ENCODE results near the gene SRPK3. TPM values are rescaled to one million over a fixed set of nuclear protein-coding genes. Genes with fewer than 3 reads are reported as not detected.

Gene SRPK3
- total RNA-seq, 4 donors from 2014 or later = 0.49 to 2.1 (median 1.5) TPM

DNA sequence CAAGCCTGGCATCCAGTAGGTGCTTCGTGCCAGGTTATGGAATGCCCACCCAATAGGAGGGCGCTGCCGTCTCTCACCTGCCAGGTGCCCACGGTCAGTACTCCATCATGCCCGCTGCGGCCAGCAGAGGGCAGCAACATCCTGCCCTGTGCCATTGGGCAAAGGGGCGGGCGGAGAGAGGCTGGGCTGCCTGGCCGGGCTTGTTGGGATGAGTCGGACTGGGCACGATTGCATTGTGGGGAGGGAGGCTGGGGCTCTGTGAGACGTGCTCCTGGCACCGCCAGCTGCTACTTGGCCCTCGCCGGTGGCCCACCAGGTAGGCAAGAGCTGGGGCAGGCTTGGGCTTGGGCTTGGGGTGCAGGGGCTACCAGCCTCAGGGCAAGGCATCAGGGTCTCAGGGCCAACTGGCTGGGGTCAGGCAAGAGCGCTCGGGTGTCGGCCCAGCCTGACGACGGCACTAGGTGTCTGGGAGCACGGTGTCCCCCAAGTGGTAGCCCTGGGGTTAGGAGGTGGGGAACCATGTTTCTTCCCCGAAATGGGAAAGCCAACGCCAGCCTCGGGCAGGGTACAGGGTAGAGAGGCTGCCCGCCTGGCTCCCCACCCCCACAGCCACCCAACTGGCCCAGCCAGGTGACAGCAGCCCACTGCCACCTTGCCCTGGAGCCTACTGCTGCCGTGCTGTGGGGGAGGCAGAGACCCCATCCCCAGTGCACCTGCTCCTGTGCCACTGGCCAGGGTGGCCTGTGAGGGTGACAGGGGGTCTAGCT lies 16.7 kb upstream of the SRPK3 start, which contains the start of gene PLXNB3:
Gene PLXNB3, plus strand, starts transcription at position 261 of the 767 bp plus-strand sequence. CDS start 1,287 bp downstream, outside the sequence.
- TF ChIP-seq, protein P1, sequence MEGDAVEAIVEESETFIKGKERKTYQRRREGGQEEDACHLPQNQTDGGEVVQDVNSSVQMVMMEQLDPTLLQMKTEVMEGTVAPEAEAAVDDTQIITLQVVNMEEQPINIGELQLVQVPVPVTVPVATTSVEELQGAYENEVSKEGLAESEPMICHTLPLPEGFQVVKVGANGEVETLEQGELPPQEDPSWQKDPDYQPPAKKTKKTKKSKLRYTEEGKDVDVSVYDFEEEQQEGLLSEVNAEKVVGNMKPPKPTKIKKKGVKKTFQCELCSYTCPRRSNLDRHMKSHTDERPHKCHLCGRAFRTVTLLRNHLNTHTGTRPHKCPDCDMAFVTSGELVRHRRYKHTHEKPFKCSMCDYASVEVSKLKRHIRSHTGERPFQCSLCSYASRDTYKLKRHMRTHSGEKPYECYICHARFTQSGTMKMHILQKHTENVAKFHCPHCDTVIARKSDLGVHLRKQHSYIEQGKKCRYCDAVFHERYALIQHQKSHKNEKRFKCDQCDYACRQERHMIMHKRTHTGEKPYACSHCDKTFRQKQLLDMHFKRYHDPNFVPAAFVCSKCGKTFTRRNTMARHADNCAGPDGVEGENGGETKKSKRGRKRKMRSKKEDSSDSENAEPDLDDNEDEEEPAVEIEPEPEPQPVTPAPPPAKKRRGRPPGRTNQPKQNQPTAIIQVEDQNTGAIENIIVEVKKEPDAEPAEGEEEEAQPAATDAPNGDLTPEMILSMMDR (IDR thresholded peaks at IDR 0.05; ENCODE audit: low read depth) = no peak

GRCh38 chrX:153764786-153765137 lies 16.1 kb upstream of the SRPK3 start:
- TF ChIP-seq, protein P1 (IDR thresholded peaks at IDR 0.05; ENCODE audit: low read depth) = no peak

DNA sequence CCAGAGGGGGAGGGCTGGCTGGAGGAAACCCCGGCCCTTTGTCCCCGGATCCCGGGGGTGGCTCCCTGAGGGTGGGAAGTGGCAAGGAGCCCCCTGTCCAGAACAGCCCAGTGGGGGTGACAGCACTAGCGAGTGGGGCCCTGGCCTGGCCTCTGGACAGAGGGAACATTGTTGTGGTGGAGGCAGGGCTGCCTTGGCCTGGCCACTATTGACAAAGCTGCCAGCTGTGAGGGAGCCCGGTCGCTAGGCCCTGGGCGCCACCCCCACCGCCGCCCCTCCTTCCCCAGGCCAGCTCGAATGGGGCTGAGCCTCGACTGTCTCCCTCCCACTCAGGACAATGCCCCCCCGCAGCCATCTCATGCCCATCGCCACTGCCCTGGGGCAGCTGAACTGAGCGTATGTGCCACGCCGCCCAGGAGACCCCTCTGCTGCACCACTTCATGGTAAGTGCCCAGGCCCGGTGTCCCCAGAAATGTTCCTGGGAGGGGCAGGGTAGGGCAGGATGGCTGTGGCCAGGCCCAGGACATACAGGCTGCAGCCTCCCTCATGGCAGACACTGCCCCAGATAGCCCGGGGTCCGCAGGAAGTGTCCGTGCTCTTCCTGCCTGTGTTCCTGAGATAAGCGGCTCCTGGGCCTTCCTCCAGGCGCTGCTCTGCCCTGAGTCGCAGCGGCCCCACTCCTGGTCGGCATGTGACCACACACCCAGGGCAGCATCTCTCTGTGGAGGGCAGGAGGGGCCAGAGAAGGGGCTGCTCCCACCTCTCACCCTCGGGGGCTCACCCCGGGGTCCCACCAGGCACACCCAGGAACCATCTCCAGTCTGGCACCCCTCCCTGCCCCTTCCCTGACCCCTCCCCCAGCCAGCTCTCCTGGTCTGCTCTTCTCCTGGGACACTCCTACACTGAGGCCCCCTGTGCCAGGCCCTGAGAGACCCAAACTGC lies 15.4 kb upstream of the SRPK3 start:
- TF ChIP-seq, protein P1 (IDR thresholded peaks at IDR 0.05; ENCODE audit: low read depth) = no peak

GRCh38 chrX:153766098-153766817 lies 14.6 kb upstream of the SRPK3 start:
- TF ChIP-seq, protein P1 (IDR thresholded peaks at IDR 0.05; ENCODE audit: low read depth) = no peak

DNA sequence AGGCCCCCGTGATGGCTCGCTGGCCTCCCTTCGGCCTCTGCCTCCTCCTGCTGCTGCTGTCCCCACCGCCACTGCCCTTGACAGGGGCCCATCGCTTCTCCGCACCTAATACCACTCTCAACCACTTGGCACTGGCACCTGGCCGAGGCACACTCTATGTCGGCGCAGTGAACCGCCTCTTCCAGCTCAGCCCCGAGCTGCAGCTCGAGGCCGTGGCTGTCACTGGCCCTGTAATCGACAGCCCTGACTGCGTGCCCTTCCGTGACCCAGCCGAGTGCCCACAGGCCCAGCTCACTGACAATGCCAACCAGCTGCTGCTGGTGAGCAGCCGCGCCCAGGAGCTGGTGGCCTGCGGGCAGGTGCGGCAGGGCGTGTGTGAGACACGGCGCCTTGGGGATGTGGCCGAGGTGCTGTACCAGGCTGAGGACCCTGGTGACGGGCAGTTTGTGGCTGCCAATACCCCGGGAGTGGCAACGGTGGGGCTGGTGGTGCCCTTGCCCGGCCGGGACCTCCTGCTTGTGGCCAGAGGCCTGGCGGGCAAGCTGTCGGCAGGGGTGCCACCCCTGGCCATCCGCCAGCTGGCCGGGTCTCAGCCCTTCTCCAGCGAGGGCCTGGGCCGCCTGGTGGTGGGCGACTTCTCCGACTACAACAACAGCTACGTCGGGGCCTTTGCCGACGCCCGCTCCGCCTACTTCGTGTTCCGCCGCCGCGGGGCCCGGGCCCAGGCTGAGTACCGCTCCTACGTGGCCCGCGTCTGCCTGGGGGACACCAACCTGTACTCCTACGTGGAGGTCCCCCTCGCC lies 13.8 kb upstream of the SRPK3 start:
- TF ChIP-seq, protein P1 (IDR thresholded peaks at IDR 0.05; ENCODE audit: low read depth) = no peak

GRCh38 chrX:153767674-153768055 lies 13.2 kb upstream of the SRPK3 start:
- TF ChIP-seq, protein P1 (IDR thresholded peaks at IDR 0.05; ENCODE audit: low read depth) = no peak

All from subcutaneous adipose tissue (tissue), 4 donors.